ENCODE measurements around the gene PDE1C.
"Not testable (repeated sequence)": the region's sequence is repeated elsewhere in the genome, so short reads cannot be mapped to it uniquely, and the experiment has no call there.

Gene PDE1C

GRCh38 chr7:32025381-32026082, 44.7 kb downstream of the PDE1C start:
- DNase-seq (ENCODE audit: low read depth) = no peak
- TF ChIP-seq CTCF (IDR thresholded peaks at IDR 0.05; ENCODE audit: insufficient read depth, low read depth, low read length, missing control alignments) = no peak

GRCh38 chr7:32023376-32023775, 46.8 kb downstream of the PDE1C start:
- H3K4me3 ChIP-seq (ENCODE audit: low read depth, low read length) = no peak overlapping the region
- no peak for DNase-seq (ENCODE audit: low read depth)
- TF ChIP-seq CTCF (IDR thresholded peaks at IDR 0.05; ENCODE audit: insufficient read depth, low read depth, low read length, missing control alignments) = no peak

More at GRCh38 chr7:32025381-32026082, 44.7 kb downstream of the PDE1C start:
- H3K4me3 ChIP-seq (ENCODE audit: low read depth, low read length) = no peak overlapping the region

DNA sequence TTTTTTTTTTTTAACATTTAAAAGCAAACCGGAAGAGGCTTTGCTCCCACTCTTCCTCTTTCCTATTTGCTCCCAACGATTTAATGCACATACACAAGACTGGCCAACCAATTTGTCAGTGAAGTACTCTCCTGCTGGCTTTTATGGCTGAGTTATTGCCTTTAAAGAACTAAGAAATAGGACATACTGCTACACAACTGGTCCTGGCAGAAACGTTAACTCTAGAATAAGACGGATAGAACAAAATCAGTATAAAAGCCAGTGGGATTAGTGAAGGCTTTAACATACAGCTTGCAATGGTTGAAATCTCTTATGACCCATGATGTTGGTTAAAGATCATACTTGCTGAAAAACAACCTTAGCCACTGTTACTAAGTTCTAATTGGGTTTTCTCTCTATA, 47.2 kb downstream of the PDE1C start:
- TF ChIP-seq CTCF (IDR thresholded peaks at IDR 0.05; ENCODE audit: insufficient read depth, low read depth, low read length, missing control alignments) = no peak
- no peak for DNase-seq (ENCODE audit: low read depth)
- no peak overlapping the region for H3K4me3 ChIP-seq (ENCODE audit: low read depth, low read length)

DNA sequence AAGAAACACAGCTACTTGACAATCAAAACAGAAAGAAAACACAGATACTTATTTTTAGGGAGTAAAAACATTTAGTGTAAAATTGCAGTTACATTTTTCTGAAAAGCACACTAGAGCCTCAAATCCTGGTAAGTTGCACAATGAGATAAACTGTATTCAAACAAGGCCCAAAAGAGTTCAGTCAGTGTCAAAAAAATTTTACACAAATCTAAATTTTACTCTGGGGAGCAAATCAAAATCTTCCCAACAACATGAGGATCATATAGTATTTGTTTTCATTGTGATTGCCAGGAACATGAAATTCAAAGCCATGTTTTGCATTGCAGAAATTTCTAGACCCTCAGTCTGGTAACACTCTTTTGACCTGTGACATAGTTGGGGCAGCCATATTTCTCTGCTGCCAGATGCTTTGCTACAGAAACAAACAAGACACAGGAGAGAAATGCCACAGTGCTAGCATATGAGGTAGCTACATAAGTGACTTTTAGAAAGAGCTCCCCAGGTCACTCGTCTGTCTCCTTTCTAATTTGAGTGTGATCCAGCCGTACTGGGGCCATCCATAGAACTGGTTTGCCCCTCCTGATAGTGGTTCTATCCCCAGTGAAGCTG, 49.6 kb downstream of the PDE1C start:
- no peak overlapping the region for H3K4me3 ChIP-seq (ENCODE audit: low read depth, low read length)
- TF ChIP-seq CTCF (IDR thresholded peaks at IDR 0.05; ENCODE audit: insufficient read depth, low read depth, low read length, missing control alignments) = no peak
- DNase-seq (ENCODE audit: low read depth) = no peak

- no peak for DNase-seq (ENCODE audit: low read depth)
- no peak for TF ChIP-seq CTCF (IDR thresholded peaks at IDR 0.05; ENCODE audit: insufficient read depth, low read depth, low read length, missing control alignments)
- no peak overlapping the region for H3K4me3 ChIP-seq (ENCODE audit: low read depth, low read length)
Observed at GRCh38 chr7:32018845-32019578, 51.2 kb downstream of the PDE1C start.

DNA sequence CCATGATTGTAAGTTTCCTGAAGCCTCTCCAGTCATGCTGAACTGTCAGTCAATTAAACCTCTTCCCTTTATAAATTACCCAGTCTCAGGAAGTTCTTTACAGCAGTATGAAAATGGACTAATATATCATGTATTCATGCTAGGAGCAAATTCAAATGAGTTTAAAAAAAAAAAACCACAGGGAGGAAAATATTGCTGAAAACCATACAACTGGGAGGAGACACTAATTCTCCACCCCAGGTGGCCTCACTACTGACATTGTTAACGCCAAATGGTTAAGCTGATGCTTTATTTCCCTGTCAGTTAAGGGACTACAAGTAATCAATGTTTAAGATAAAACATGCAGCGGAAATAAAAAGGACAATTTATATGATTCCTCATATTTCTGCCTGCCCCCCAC, 55.1 kb downstream of the PDE1C start:
- no peak overlapping the region for H3K4me3 ChIP-seq (ENCODE audit: low read depth, low read length)
- no peak for TF ChIP-seq CTCF (IDR thresholded peaks at IDR 0.05; ENCODE audit: insufficient read depth, low read depth, low read length, missing control alignments)

GRCh38 chr7:32013471-32013870, 56.7 kb downstream of the PDE1C start:
- H3K4me3 ChIP-seq (ENCODE audit: low read depth, low read length); DNase-seq (ENCODE audit: low read depth): not testable (repeated sequence)

More for the DNA sequence above, 55.1 kb downstream of the PDE1C start:
- DNase-seq (ENCODE audit: low read depth) = no peak

All from GM12865 (cell line).